HCEC 1CT (cell line): Measurements from ENCODE around the gene MYO15A.

Experiments used
- DNase-seq: peaks from one replicate; pipeline ENCODE4 v3.0.0-alpha.2; 2017

The MYO15A gene

GRCh38 chr17:18225121-18225641 lies 116.6 kb downstream of the MYO15A start, which contains the start of gene LLGL1:
Gene LLGL1, plus strand, starts transcription at chr17:18225635. Its CDS starts 48 bp downstream, at chr17:18225683.
- peak; percentile 96 for DNase-seq

- DNase-seq, result no peak
Measured at GRCh38 chr17:18225642-18226283, 117.2 kb downstream of the MYO15A start.

- no peak for DNase-seq
Measured at GRCh38 chr17:18226284-18226945, 117.9 kb downstream of the MYO15A start.

- DNase-seq, result no peak
Measured at GRCh38 chr17:18227635-18228034, 119.1 kb downstream of the MYO15A start.

- no peak for DNase-seq
Measured at GRCh38 chr17:18228176-18228682, 119.7 kb downstream of the MYO15A start.

- no peak for DNase-seq
Measured at GRCh38 chr17:18229254-18229653, 120.7 kb downstream of the MYO15A start.
